Measurements from ENCODE around the gene NUTM1. TPM values are rescaled to one million over a fixed set of nuclear protein-coding genes. Genes with fewer than 3 reads are reported as not detected.

The NUTM1 gene
- total RNA-seq, 1 experiment from 2014 or later, result 0.26 TPM

GRCh38 chr15:34364041-34364440 is 20.9 kb downstream of the NUTM1 start:
- Histone ChIP-seq H4K20me1 (ENCODE audit: control insufficient read depth, insufficient read depth, insufficient read length) (no peaks in the 10 kb centered on the region), H2BK15ac (ENCODE audit: low read depth, low read length) (no peak overlapping the region), H3K79me1 (ENCODE audit: insufficient read depth, low read depth, low read length, poor library complexity, severe bottlenecking) (peaks cover 9% of the 10 kb centered on the region), H2BK5ac (ENCODE audit: insufficient read length, low read length) (no peak overlapping the region), H3K23me2 (ENCODE audit: insufficient read length, low read depth, low read length, poor library complexity, severe bottlenecking) (peaks cover 12% of the 10 kb centered on the region), H2BK20ac (ENCODE audit: low read depth, low read length, poor library complexity, severe bottlenecking) (no peak overlapping the region), H2AK5ac (ENCODE audit: insufficient read length, low read length) (no peak overlapping the region), H3K14ac (ENCODE audit: insufficient read depth, low read length) (no peak overlapping the region), H2AFZ (ENCODE audit: low read length) (no peak overlapping the region), H4K8ac (replicated peaks; ENCODE audit: insufficient read length, low read depth, low read length) (no peak overlapping the region), H3K23ac (ENCODE audit: insufficient read length, low read depth, low read length) (no peak overlapping the region), H3K4ac (ENCODE audit: low read depth, low read length) (no peak overlapping the region), H4K91ac (ENCODE audit: insufficient read length, low read depth, low read length) (no peak overlapping the region), H3K27ac (ENCODE audit: insufficient read length, low read depth, low read length) (no peak overlapping the region), H3K27me3 (ENCODE audit: insufficient read depth, low read length) (no peaks in the 10 kb centered on the region), H2BK120ac (ENCODE audit: low read depth, low read length, poor library complexity, severe bottlenecking) (no peak overlapping the region), H2BK12ac (ENCODE audit: insufficient read length, low read depth, low read length) (no peak overlapping the region), H3K79me2 (ENCODE audit: insufficient read depth, low read length) (peaks cover 6% of the 10 kb centered on the region; the same call in 1 of the 2 replicates), H3K4me1 (ENCODE audit: insufficient read depth, low read length) (peaks cover 6% of the 10 kb centered on the region; the same call in 1 of the 2 replicates), H3T11ph (ENCODE audit: low read length) (no peak overlapping the region), H3K56ac (ENCODE audit: insufficient read length, low read depth, low read length) (no peak overlapping the region), H3K18ac (ENCODE audit: insufficient read length, low read depth, low read length) (no peak overlapping the region), H3K4me2 (ENCODE audit: insufficient read depth, insufficient read length, low read length) (no peak overlapping the region), H3K9ac (ENCODE audit: extremely low read depth, insufficient read length, low read length) (no peak overlapping the region), H4K5ac (ENCODE audit: insufficient read length, low read depth, low read length) (no peak overlapping the region), H3K9me3 (ENCODE audit: control insufficient read depth, low read depth, low read length) (no peaks in the 10 kb centered on the region)
- peaks cover 22 to 46% (median 45%) of the 10 kb centered on the region in 3 experiments; a peak in 6 of 7 replicates for H3K36me3 Mint-ChIP-seq (ENCODE audit: insufficient read depth in 1 of 3, low read depth in 3 of 3)
- no peaks in the 10 kb centered on the region; a peak in 1 of 5 replicates for H3K9me3 Mint-ChIP-seq
- no peak overlapping the region for H3K27ac Mint-ChIP-seq
- H3K27me3 Mint-ChIP-seq (ENCODE audit: low read depth), result no peaks in the 10 kb centered on the region; the same call in 1 of the 2 replicates
- H3K4me3 Mint-ChIP-seq, result no peak overlapping the region
- no CpG with 5 or more reads among the region's 8 CpGs for WGBS (ENCODE audit: extremely low coverage, insufficient read length, low lambda C conversion rate)
- no peak for TF ChIP-seq CTCF (conservative IDR thresholded peaks at IDR 0.05)
- DNase-seq, result no peak
- peaks cover 23 to 32% of the 10 kb centered on the region in 2 experiments for H3K4me1 Mint-ChIP-seq

All from H9 (cell line).